ENCODE data around the gene MNAT1. TPM values are rescaled to one million over a fixed set of nuclear protein-coding genes. Genes with fewer than 3 reads are reported as not detected.

MNAT1 gene
- total RNA-seq, 1 experiment from 2014 or later, result 44.6 TPM

DNA sequence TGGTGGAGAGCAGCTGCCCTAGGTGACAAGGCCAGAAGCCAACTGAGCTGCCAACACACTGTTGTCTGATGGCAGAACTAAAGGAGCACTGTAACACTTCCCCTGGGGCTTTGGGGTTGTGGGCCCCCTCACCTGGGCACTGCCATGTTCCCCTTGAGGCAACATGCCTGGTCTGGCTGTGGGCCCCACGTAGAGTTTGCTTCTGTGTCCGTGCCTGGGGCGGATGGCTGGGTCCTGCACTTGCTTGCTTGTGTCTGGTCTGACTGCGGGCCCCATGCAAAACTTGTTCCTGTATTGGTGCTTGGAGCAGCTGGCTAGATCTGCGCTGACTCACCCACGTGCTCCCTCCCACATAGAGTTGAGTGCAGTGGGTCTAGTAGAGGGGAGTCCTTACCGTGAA, 78.4 kb downstream of the MNAT1 start:
- no peaks in the 10 kb centered on the region for H3K9me3 Mint-ChIP-seq (ENCODE audit: low read depth, unreplicated experiment)
- peaks cover 4% of the 10 kb centered on the region for H3K36me3 Mint-ChIP-seq (ENCODE audit: insufficient read depth, unreplicated experiment)
- TF ChIP-seq CTCF (IDR thresholded peaks at IDR 0.05; ENCODE audit: unreplicated experiment), result no peak
- DNase-seq, result no peak
- no TSS peak for BruUV-seq (replicated peaks)
- CTCF ChIA-PET, result no interaction called here
- intact Hi-C loops (cut with micrococcal nuclease; ENCODE audit: unreplicated experiment), result no loop called here
- no peaks in the 10 kb centered on the region for H3K27me3 Mint-ChIP-seq (ENCODE audit: unreplicated experiment)
- no peak overlapping the region for H3K27ac Mint-ChIP-seq (ENCODE audit: unreplicated experiment)
- peaks cover 8% of the 10 kb centered on the region for H3K4me1 Mint-ChIP-seq (ENCODE audit: low read depth, unreplicated experiment)
- no peak overlapping the region for H3K4me3 Mint-ChIP-seq (ENCODE audit: low read depth, unreplicated experiment)

GRCh38 chr14:60815371-60815770, 80.8 kb downstream of the MNAT1 start:
- no peak for TF ChIP-seq CTCF (IDR thresholded peaks at IDR 0.05; ENCODE audit: unreplicated experiment)
- intact Hi-C loops (cut with micrococcal nuclease; ENCODE audit: unreplicated experiment), result no loop called here
- peaks cover 4% of the 10 kb centered on the region for H3K36me3 Mint-ChIP-seq (ENCODE audit: insufficient read depth, unreplicated experiment)
- H3K4me1 Mint-ChIP-seq (ENCODE audit: low read depth, unreplicated experiment), result peaks cover 8% of the 10 kb centered on the region
- DNase-seq, result peak; percentile 24
- no peak overlapping the region for H3K4me3 Mint-ChIP-seq (ENCODE audit: low read depth, unreplicated experiment)
- peak overlapping the region; percentile 88 for H3K27ac Mint-ChIP-seq (ENCODE audit: unreplicated experiment)
- BruUV-seq (replicated peaks), result no TSS peak
- no peaks in the 10 kb centered on the region for H3K27me3 Mint-ChIP-seq (ENCODE audit: unreplicated experiment)
- H3K9me3 Mint-ChIP-seq (ENCODE audit: low read depth, unreplicated experiment), result no peaks in the 10 kb centered on the region
- CTCF ChIA-PET, result interaction anchor here (0.6 to 1.5 kb wide), 3 partner anchors 93 to 135 kb away, joined by 3 to 5 read pairs (median 4); no protein-coding TSS in a partner anchor

DNA sequence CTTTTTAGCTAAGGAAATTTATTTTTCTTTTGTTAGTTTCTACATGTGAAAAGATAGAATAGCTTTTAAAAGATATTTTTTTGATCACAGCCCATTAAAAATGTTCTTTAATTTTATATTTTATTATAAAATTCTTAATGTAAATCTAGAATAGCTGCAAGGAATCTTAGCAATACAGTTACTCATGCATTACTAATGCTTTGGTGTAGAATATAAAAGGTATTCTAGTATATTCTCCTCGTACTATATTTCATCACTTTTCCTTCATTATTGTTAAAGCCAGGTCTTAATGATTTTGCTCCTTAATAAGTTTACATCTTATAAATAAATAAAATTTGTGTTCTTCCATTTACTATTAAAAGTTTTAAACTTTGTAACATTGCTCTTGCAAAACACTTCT, 82.6 kb downstream of the MNAT1 start:
- H3K4me1 Mint-ChIP-seq (ENCODE audit: low read depth, unreplicated experiment), result peaks cover 8% of the 10 kb centered on the region
- TF ChIP-seq CTCF (IDR thresholded peaks at IDR 0.05; ENCODE audit: unreplicated experiment), result no peak
- no TSS peak for BruUV-seq (replicated peaks)
- H3K27me3 Mint-ChIP-seq (ENCODE audit: unreplicated experiment), result no peaks in the 10 kb centered on the region
- H3K4me3 Mint-ChIP-seq (ENCODE audit: low read depth, unreplicated experiment), result no peak overlapping the region
- peaks cover 4% of the 10 kb centered on the region for H3K36me3 Mint-ChIP-seq (ENCODE audit: insufficient read depth, unreplicated experiment)
- DNase-seq, result no peak
- no peak overlapping the region for H3K27ac Mint-ChIP-seq (ENCODE audit: unreplicated experiment)
- CTCF ChIA-PET, result no interaction called here
- intact Hi-C loops (cut with micrococcal nuclease; ENCODE audit: unreplicated experiment), result no loop called here
- H3K9me3 Mint-ChIP-seq (ENCODE audit: low read depth, unreplicated experiment), result no peaks in the 10 kb centered on the region

DNA sequence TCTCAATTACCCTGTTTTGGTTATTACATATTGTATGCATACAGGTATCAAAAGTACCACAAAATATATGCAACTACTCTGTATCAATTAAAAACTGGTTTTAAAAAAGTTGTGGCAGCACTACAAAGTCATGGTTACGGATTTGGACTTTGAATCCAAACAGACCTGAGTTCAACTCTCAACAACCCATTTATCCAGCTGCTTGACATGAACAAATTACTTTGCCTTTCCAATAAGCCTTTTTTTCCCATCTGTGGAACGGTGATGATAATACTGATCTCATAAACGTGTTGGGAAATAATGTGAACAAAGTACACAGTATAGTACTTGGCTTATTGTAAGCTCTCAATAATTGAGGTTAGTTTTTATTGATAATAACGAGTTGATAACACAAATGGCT, 85.0 kb downstream of the MNAT1 start:
- Mint-ChIP-seq H3K4me1 (ENCODE audit: low read depth, unreplicated experiment) (peaks cover 8% of the 10 kb centered on the region), H3K4me3 (ENCODE audit: low read depth, unreplicated experiment) (no peak overlapping the region), H3K27me3 (ENCODE audit: unreplicated experiment) (no peaks in the 10 kb centered on the region), H3K9me3 (ENCODE audit: low read depth, unreplicated experiment) (no peaks in the 10 kb centered on the region), H3K36me3 (ENCODE audit: insufficient read depth, unreplicated experiment) (peaks cover 4% of the 10 kb centered on the region), H3K27ac (ENCODE audit: unreplicated experiment) (no peak overlapping the region)
- TF ChIP-seq CTCF (IDR thresholded peaks at IDR 0.05; ENCODE audit: unreplicated experiment), result no peak
- CTCF ChIA-PET, result no interaction called here
- intact Hi-C loops (cut with micrococcal nuclease; ENCODE audit: unreplicated experiment), result no loop called here
- DNase-seq, result no peak
- no TSS peak for BruUV-seq (replicated peaks)
